Activated T-cell treated with anti-CD3 and anti-CD28 coated beads, Interleukin-2, amount 50 U/mL, for 72 hours (primary cell): ENCODE data around the gene RBBP6. TPM values are rescaled to one million over a fixed set of nuclear protein-coding genes. Genes with fewer than 3 reads are reported as not detected.
"Not testable (repeated sequence)": the region's sequence is repeated elsewhere in the genome, so short reads cannot be mapped to it uniquely, and the experiment has no call there.

Experiments used
- ATAC-seq, 2 donors: fragments of 150-1000 bp; cut with Tn5 transposase; replicated peaks in 1 of 2; 2 replicates each; pipeline ENCODE4 v1.10.0; 2021; ENCODE audit warnings: moderate library complexity in 2 of 2, mild to moderate bottlenecking in 1 of 2
- DNase-seq, 2 donors: peaks; one replicate each; pipeline ENCODE4 v3.0.0; 2021 to 2022; ENCODE audit warnings: mixed read lengths in 1 of 2
- H3K27ac Mint-ChIP-seq: one replicate; pipeline ENCODE4 v1.8.0; 2022; ENCODE audit warnings: mild to moderate bottlenecking, moderate library complexity, mixed read lengths
- H3K27me3 Mint-ChIP-seq: one replicate; pipeline ENCODE4 v1.8.0; 2022; ENCODE audit warnings: low read depth, mixed read lengths
- H3K36me3 Mint-ChIP-seq, 2 donors: one replicate each; pipeline ENCODE4 v1.8.0; 2022; ENCODE audit warnings: mixed read lengths in 2 of 2, mild to moderate bottlenecking in 1 of 2; ENCODE audit not compliant: insufficient read depth in 2 of 2
- H3K4me1 Mint-ChIP-seq: one replicate; pipeline ENCODE4 v1.8.0; 2022; ENCODE audit warnings: low read depth, mixed read lengths
- H3K4me3 Mint-ChIP-seq, 2 donors: one replicate each; pipeline ENCODE4 v1.8.0; 2022; ENCODE audit warnings: mild to moderate bottlenecking in 2 of 2, mixed read lengths in 2 of 2, moderate library complexity in 2 of 2
- H3K9me3 Mint-ChIP-seq, 2 donors: one replicate each; pipeline ENCODE4 v1.8.0; 2022; ENCODE audit warnings: mixed read lengths in 2 of 2
- total RNA-seq, 2 donors: library from RNA; stranded (reverse); gene quantifications; one replicate each; pipeline ENCODE4 v1.2.3, GENCODE V29; 2022

RBBP6 gene
- total RNA-seq, 2 donors from 2014 or later = 91.3 to 94.1 TPM

DNA sequence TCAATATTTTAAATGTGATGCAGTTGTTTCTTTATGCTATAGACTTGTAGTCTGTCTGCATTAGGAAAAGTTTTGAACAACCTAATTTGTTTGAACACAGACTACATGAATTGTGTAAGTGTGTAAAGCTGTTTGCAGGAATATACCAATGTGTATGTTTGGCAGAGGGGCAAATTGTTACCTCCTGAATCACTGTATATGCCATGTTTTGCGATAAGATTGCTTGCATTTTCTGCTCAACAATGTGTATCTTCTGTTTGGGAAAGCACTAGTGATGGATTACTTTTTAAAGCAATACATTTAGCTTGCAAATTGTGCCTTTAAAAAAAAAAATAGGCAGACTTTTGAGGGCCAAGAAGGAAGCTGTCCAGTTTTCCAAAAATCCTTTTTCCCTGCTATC is 14.6 kb downstream of the RBBP6 start:
- no peak for ATAC-seq
- Mint-ChIP-seq H3K36me3 (peaks cover 5 to 43% of the 10 kb centered on the region in 2 donors), H3K27me3 (no peaks in the 10 kb centered on the region), H3K27ac (no peak overlapping the region), H3K9me3 (no peaks in the 10 kb centered on the region), H3K4me1 (peaks cover 21% of the 10 kb centered on the region), H3K4me3 (no peak overlapping the region)
- DNase-seq = no peak

DNA sequence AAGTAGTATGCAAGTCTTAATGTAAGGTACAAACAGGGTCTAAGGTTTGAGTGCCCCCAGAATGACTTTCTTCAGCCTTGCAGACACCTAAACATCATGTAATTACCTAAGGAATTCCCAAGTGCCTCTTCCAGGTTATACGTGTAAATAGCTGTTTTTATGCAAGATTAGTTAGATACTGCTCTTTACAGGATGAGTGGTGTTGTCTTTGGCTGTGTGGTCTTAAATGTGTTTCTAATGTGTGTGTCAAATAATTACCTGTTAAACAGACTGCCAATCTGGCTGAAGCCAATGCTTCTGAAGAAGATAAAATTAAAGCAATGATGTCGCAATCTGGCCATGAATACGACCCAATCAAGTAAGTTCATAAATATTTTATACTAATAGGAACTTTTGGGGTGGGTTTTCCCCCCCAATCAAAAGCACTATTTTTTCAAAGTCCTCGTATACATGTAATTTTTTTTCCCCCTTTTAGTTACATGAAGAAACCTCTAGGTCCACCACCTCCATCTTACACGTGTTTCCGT is 16.0 kb downstream of the RBBP6 start:
- Mint-ChIP-seq H3K27ac (peak overlapping the region; percentile 46), H3K36me3 (peaks cover 5 to 36% of the 10 kb centered on the region in 2 donors), H3K9me3 (no peaks in the 10 kb centered on the region), H3K4me3 (no peak overlapping the region), H3K27me3 (no peaks in the 10 kb centered on the region), H3K4me1 (peaks cover 12% of the 10 kb centered on the region)
- DNase-seq (no peak), ATAC-seq (no peak)

DNA sequence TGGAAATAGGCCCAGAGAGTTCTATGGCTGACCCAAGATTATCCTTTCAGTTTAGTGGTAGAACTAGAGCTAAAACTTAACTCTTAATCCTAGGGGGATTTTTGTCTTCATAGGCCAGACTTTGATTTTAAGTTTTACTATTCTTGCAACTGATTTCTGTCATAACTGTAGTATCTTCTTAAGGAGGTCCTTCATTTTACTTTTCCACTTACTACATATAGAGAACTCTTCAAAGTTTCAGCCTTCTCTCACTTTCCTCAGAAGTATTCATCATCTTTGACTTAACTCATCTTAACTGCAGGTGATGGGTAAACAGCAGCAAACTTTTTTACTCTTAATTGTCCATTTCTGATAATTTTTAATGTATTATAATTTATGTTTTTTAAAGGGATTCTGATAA is 23.4 kb downstream of the RBBP6 start:
- no peaks in the 10 kb centered on the region for H3K27me3 Mint-ChIP-seq
- ATAC-seq (peak; percentile 72 to 78), DNase-seq (no peak)
- H3K9me3 Mint-ChIP-seq = no peaks in the 10 kb centered on the region
- no peak overlapping the region for H3K27ac Mint-ChIP-seq
- peaks cover 13 to 44% of the 10 kb centered on the region in 2 donors for H3K36me3 Mint-ChIP-seq
- no peak overlapping the region for H3K4me3 Mint-ChIP-seq
- H3K4me1 Mint-ChIP-seq = peaks cover 14% of the 10 kb centered on the region

DNA sequence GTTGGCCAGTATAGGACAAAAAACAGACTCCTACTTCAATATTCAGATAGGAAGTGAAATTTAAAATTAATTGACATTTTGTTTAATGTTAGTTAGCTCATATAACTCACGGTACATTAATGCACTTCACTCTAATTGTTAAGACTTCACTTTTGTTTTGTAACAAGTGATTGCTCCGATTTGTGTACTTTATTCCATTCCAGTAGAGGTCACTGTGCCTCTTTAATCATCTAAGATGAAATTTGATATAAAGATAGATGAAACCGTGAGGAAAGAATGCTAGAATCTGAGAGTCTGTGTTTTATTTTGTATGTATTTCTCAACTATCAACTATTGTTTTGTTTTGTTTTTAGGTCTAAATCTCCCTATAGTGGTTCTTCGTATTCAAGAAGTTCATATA is 29.0 kb downstream of the RBBP6 start:
- ATAC-seq (no peak), DNase-seq (no peak)
- peaks cover 40 to 66% of the 10 kb centered on the region in 2 donors for H3K36me3 Mint-ChIP-seq
- peaks cover 13 to 17% of the 10 kb centered on the region in 2 donors for H3K9me3 Mint-ChIP-seq
- H3K4me3 Mint-ChIP-seq = no peak overlapping the region
- no peaks in the 10 kb centered on the region for H3K27me3 Mint-ChIP-seq
- no peak overlapping the region for H3K27ac Mint-ChIP-seq
- no peaks in the 10 kb centered on the region for H3K4me1 Mint-ChIP-seq

DNA sequence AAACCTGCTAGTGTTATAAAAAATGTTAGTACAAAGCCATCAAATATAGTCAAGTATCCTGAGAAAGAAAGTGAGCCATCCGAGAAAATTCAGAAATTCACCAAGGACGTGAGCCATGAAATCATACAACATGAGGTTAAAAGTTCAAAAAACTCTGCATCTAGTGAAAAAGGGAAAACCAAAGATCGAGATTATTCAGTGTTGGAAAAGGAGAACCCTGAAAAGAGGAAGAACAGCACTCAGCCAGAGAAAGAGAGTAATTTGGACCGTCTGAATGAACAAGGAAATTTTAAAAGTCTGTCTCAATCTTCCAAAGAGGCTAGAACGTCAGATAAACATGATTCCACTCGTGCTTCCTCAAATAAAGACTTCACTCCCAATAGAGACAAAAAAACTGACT is 31.7 kb downstream of the RBBP6 start:
- DNase-seq (no peak), ATAC-seq (no peak)
- Mint-ChIP-seq H3K27ac (peak overlapping the region; percentile 14), H3K4me1 (no peaks in the 10 kb centered on the region), H3K9me3 (peaks cover 13 to 17% of the 10 kb centered on the region in 2 donors), H3K27me3 (no peaks in the 10 kb centered on the region), H3K36me3 (peaks cover 40 to 64% of the 10 kb centered on the region in 2 donors), H3K4me3 (no peak overlapping the region)

DNA sequence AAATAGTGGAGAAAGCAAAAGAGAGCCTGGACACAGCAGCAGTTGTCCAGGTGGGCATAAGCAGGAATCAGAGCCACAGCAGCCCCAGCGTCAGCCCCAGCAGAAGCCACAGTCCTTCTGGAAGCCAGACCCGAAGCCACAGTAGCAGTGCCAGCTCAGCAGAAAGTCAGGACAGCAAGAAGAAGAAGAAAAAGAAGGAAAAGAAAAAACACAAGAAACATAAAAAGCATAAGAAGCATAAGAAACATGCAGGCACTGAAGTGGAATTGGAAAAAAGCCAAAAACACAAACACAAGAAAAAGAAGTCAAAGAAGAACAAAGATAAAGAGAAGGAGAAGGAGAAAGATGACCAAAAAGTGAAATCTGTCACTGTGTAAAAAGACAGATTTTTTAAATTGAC is 32.7 kb downstream of the RBBP6 start:
- Mint-ChIP-seq H3K9me3 (peaks cover 13 to 17% of the 10 kb centered on the region in 2 donors), H3K4me1 (no peaks in the 10 kb centered on the region), H3K27me3 (no peaks in the 10 kb centered on the region), H3K27ac (peak overlapping the region; percentile 7), H3K4me3 (no peak overlapping the region), H3K36me3 (peaks cover 39 to 58% of the 10 kb centered on the region in 2 donors)
- DNase-seq (no peak), ATAC-seq (no peak)

DNA sequence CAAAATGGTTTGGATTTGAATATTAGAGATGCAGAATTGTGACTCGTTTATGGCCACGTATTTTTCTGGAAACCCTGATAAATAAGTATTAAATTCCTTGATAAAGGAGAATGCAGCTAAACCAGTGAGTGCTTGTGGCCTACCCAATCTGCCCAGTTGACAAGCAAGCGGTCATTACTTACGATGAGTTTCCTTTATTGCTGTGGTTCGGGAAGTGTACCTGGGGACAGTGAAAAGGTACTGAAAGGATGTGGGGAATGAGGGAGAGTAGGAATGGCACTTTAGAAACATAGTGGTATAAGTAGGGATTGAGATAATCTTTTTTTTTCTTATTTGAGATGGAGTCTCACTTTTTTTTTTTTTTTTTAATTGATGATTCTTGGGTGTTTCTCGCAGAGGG is 33.8 kb downstream of the RBBP6 start:
- no peaks in the 10 kb centered on the region for H3K4me1 Mint-ChIP-seq
- DNase-seq (no peak), ATAC-seq (no peak)
- no peaks in the 10 kb centered on the region for H3K27me3 Mint-ChIP-seq
- H3K4me3 Mint-ChIP-seq = no peak overlapping the region
- H3K36me3 Mint-ChIP-seq = peaks cover 36 to 47% of the 10 kb centered on the region in 2 donors
- no peak overlapping the region for H3K27ac Mint-ChIP-seq
- H3K9me3 Mint-ChIP-seq = peaks cover 13 to 17% of the 10 kb centered on the region in 2 donors

DNA sequence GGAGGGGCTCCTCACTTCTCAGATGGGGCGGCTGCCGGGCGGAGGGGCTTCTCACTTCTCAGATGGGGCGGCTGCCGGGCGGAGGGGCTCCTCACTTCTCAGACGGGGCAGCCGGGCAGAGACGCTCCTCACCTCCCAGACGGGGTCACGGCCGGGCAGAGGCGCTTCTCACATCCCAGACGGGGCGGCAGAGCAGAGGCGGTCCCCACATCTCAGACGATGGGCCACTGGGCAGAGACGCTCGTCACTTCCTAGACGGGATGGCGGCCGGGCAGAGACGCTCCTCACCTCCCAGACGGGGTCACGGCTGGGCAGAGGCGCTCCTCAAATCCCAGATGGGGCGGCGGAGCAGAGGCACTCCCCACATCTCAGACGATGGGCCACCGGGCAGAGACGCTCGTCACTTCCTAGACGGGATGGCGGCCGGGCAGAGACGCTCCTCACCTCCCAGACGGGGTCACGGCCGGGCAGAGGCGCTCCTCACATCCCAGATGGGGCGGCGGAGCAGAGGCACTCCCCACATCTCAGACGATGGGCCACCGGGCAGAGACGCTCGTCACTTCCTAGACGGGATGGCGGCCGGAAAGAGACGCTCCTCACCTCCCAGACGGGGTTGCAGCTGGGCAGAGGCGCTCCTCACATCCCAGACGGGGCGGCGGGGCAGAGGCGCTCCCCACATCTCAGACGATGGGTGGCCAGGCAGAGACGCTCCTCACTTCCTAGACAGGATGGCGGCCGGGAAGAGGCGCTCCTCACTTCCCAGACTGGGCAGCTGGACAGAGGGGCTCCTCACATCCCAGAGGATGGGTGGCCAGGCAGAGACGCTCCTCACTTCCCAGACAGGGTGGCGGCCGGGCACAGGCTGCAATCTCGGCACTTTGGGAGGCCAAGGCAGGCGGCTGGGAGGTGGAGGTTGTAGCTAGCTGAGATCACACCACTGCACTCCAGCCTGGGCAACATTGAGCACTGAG is 35.4 kb downstream of the RBBP6 start:
- not testable (repeated sequence) for H3K27ac Mint-ChIP-seq, H3K4me3 Mint-ChIP-seq, DNase-seq, H3K27me3 Mint-ChIP-seq, H3K4me1 Mint-ChIP-seq, ATAC-seq
- H3K9me3 Mint-ChIP-seq = peaks cover 10 to 12% of the 10 kb centered on the region in 2 donors
- peaks cover 22 to 30% of the 10 kb centered on the region in 2 donors for H3K36me3 Mint-ChIP-seq

DNA sequence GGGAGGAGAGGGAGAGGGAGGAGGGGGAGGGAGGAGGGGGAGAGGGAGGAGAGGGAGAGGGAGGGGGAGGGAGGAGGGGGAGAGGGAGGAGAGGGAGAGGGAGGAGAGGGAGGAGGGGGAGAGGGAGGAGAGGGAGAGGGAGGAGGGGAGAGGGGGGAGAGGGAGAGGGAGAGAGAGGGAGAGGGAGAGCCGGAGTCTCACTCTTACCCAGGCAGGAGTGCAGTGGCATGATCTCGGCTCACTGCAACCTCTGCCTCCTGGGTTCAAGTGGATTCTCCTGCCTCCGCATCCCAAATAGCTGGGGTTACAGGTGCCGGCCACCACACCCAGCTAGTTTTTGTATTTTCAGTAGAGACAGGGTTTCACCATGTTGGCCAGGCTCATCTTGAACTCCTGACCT is 36.4 kb downstream of the RBBP6 start:
- H3K4me3 Mint-ChIP-seq, H3K9me3 Mint-ChIP-seq, ATAC-seq, H3K27me3 Mint-ChIP-seq, DNase-seq, H3K4me1 Mint-ChIP-seq, H3K27ac Mint-ChIP-seq: not testable (repeated sequence)
- peaks cover 14 to 23% of the 10 kb centered on the region in 2 donors for H3K36me3 Mint-ChIP-seq

DNA sequence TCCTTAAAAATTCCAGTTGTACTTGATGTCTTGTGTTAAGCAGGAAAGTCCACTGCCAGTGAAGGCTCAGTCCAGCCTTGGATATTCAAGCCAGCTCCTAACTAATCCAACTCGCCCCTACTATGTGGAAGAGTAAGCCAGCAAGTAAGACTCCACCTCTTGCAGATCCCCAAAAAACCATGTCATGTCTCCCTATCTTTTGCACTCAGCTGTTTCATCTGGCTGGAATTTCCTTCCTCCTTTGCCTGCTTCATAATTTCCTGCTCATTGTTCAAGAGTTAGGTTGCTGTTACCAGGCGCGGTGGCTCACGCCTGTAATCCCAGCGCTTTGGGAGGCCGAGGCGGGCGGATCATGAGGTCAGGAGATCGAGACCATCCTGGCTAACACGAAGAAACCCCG is 37.8 kb downstream of the RBBP6 start:
- no peaks in the 10 kb centered on the region for H3K27me3 Mint-ChIP-seq
- H3K4me1 Mint-ChIP-seq = no peaks in the 10 kb centered on the region
- ATAC-seq = no peak
- no peak for DNase-seq
- H3K4me3 Mint-ChIP-seq = no peak overlapping the region
- no peak overlapping the region for H3K27ac Mint-ChIP-seq
- peaks cover 2 to 3% of the 10 kb centered on the region in 2 donors for H3K9me3 Mint-ChIP-seq
- peaks cover 2 to 9% of the 10 kb centered on the region in 2 donors for H3K36me3 Mint-ChIP-seq

DNA sequence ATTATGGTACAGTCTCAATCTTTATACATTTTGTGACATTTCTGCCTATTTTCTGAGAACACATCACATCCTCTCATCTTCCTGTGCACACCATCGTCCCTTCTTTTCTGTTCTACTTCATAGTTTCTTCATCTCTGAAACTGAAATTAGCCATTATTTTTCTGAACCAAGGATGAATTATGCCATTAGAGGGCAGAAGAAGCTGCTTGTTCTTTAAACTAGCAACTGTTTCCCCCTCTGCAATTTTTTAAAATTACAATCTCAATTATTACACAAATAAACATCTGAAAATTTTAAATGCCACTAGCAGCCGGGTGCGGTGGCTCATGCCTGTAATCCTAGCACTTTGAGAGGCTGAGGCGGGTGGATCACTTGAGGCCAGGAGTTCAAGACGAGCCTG is 41.3 kb downstream of the RBBP6 start:
- Mint-ChIP-seq H3K4me3 (no peak overlapping the region), H3K27me3 (peaks cover 28% of the 10 kb centered on the region), H3K4me1 (peaks cover 7% of the 10 kb centered on the region), H3K27ac (no peak overlapping the region), H3K36me3 (no peaks in the 10 kb centered on the region), H3K9me3 (no peaks in the 10 kb centered on the region)
- DNase-seq (no peak), ATAC-seq (no peak)

DNA sequence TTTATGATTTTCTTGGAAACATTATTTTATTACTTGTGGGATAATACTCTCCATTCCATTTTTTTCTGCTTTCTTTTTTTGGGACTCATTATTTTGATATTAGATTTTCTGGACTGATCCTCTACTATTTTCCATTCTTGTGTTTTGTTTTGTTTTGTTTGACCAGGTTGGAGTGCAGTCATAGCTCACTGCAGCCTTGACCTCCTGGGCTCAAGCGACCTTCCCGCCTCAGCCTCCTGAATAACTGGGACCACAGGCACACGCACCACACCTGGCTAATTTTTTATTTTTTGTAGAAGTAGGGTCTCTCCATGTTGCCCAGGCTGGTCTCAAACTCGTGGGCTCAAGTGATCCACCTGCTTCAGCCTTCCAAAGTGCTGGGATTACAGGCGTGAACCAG is 44.1 kb downstream of the RBBP6 start:
- Mint-ChIP-seq H3K27ac (no peak overlapping the region), H3K27me3 (peaks cover 42% of the 10 kb centered on the region), H3K4me3 (no peak overlapping the region), H3K36me3 (no peaks in the 10 kb centered on the region), H3K9me3 (no peaks in the 10 kb centered on the region), H3K4me1 (peaks cover 18% of the 10 kb centered on the region)
- ATAC-seq = no peak
- DNase-seq = no peak

DNA sequence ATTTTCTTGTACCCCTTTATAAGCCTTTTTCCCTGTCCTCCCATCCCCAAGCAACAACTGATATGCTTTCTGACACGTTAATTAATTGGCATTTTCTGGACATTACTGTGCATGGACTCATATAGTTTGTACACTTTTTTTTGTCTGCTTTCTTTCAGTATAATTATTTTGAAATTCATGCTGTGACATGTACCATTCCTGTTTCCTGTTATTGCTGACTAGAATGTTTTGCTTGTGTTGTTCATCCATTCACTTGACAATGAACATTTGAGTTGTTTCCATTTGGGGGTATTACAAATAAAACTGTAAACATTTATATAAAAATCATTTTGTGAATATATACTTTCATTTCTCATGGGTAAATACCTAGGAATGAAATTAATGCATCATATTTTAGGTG is 50.6 kb downstream of the RBBP6 start:
- ATAC-seq = no peak
- Mint-ChIP-seq H3K9me3 (no peaks in the 10 kb centered on the region), H3K4me3 (no peak overlapping the region), H3K36me3 (no peaks in the 10 kb centered on the region), H3K27me3 (peaks cover 39% of the 10 kb centered on the region), H3K4me1 (peaks cover 17% of the 10 kb centered on the region), H3K27ac (no peak overlapping the region)
- DNase-seq = no peak
